GM12864 (cell line): ENCODE data around the gene RXFP3.
"Not testable (repeated sequence)": the region's sequence is repeated elsewhere in the genome, so short reads cannot be mapped to it uniquely, and the experiment has no call there.

ENCODE experiments used
- DNase-seq: peaks from one replicate; pipeline ENCODE4 v3.0.0-alpha.2; 2011; ENCODE audit warnings: low read depth
- H3K4me3 ChIP-seq: 2 replicates; pipeline ENCODE4 v1.5.1; 2011; ENCODE audit warnings: mild to moderate bottlenecking, low read depth, low read length, control low read depth
- CTCF ChIP-seq: IDR thresholded peaks from 2 replicates; pipeline ENCODE4 v1.5.1; 2011; ENCODE audit warnings: low read depth, mild to moderate bottlenecking, moderate library complexity, low read length, control low read depth, inconsistent platforms; ENCODE audit errors: missing control alignments

Gene RXFP3

GRCh38 chr5:33892620-33893137 is 43.5 kb upstream of the RXFP3 start:
- DNase-seq = no peak

GRCh38 chr5:33894566-33894965 is 41.6 kb upstream of the RXFP3 start:
- no peak for DNase-seq
- TF ChIP-seq CTCF = no peak
- no peak overlapping the region for H3K4me3 ChIP-seq

More at GRCh38 chr5:33892620-33893137, 43.5 kb upstream of the RXFP3 start:
- H3K4me3 ChIP-seq = no peak overlapping the region
- no peak for TF ChIP-seq CTCF

- no peak for DNase-seq
- TF ChIP-seq CTCF = no peak
- no peak overlapping the region for H3K4me3 ChIP-seq
Observed at GRCh38 chr5:33901156-33901555, 35.0 kb upstream of the RXFP3 start.

GRCh38 chr5:33903118-33903517 is 33.1 kb upstream of the RXFP3 start:
- no peak for TF ChIP-seq CTCF
- no peak overlapping the region for H3K4me3 ChIP-seq
- no peak for DNase-seq

GRCh38 chr5:33905381-33905780 is 30.8 kb upstream of the RXFP3 start:
- TF ChIP-seq CTCF = no peak
- DNase-seq = no peak
- no peak overlapping the region for H3K4me3 ChIP-seq

- not testable (repeated sequence) for H3K4me3 ChIP-seq, DNase-seq
Observed at GRCh38 chr5:33906248-33906647, 29.9 kb upstream of the RXFP3 start.

GRCh38 chr5:33914844-33915243 is 21.3 kb upstream of the RXFP3 start:
- DNase-seq, H3K4me3 ChIP-seq: not testable (repeated sequence)

GRCh38 chr5:33921002-33921401 is 15.2 kb upstream of the RXFP3 start:
- no peak for TF ChIP-seq CTCF
- H3K4me3 ChIP-seq = no peak overlapping the region

More at GRCh38 chr5:33921002-33921401, 15.2 kb upstream of the RXFP3 start:
- DNase-seq = no peak
